Limb (tissue), 2 donors: ENCODE results near the gene SHC3.
"Not testable (repeated sequence)": the region's sequence is repeated elsewhere in the genome, so short reads cannot be mapped to it uniquely, and the experiment has no call there.

ENCODE experiments used
- DNase-seq, 2 donors: peaks; one replicate each; pipeline ENCODE4 v3.0.0-alpha.2; 2016; ENCODE audit errors: extremely low spot score in 2 of 2

Gene SHC3

GRCh38 chr9:89177944-89178829, at the start of gene SHC3:
Gene SHC3, minus strand, starts transcription at chr9:89178818. Its CDS starts 358 bp downstream, at chr9:89178460.
- peak in 1 of 2 donors; percentile 50 for DNase-seq

GRCh38 chr9:89225991-89226471, 47.4 kb upstream of the SHC3 start:
- peak; percentile 24 to 66 for DNase-seq

- DNase-seq = no peak
Measured at GRCh38 chr9:89225587-89225986, 47.0 kb upstream of the SHC3 start.

GRCh38 chr9:89225036-89225435, 46.4 kb upstream of the SHC3 start:
- DNase-seq = no peak

GRCh38 chr9:89224633-89225032, 46.0 kb upstream of the SHC3 start:
- DNase-seq = no peak

- no peak for DNase-seq
Measured at GRCh38 chr9:89223396-89223977, 44.9 kb upstream of the SHC3 start.

GRCh38 chr9:89219637-89220036, 41.0 kb upstream of the SHC3 start:
- DNase-seq = no peak

- peak in 1 of 2 donors; percentile 47 for DNase-seq
Measured at GRCh38 chr9:89218040-89218928, 39.7 kb upstream of the SHC3 start.

- no peak for DNase-seq
Measured at GRCh38 chr9:89215342-89215741, 36.7 kb upstream of the SHC3 start.

- DNase-seq = no peak
Measured at GRCh38 chr9:89213396-89213880, 34.8 kb upstream of the SHC3 start.

GRCh38 chr9:89212171-89212570, 33.6 kb upstream of the SHC3 start:
- DNase-seq = no peak

GRCh38 chr9:89209311-89209710, 30.7 kb upstream of the SHC3 start:
- DNase-seq = not testable (repeated sequence)

- DNase-seq = no peak
Measured at GRCh38 chr9:89207026-89207425, 28.4 kb upstream of the SHC3 start.

GRCh38 chr9:89204801-89205200, 26.2 kb upstream of the SHC3 start:
- no peak for DNase-seq

GRCh38 chr9:89195131-89195797, 16.6 kb upstream of the SHC3 start:
- DNase-seq = no peak

GRCh38 chr9:89194421-89195130, 16.0 kb upstream of the SHC3 start:
- no peak for DNase-seq

- DNase-seq = no peak
Measured at GRCh38 chr9:89191004-89191403, 12.4 kb upstream of the SHC3 start.

- DNase-seq = no peak
Measured at GRCh38 chr9:89189215-89189614, 10.6 kb upstream of the SHC3 start.

- no peak for DNase-seq
Measured at GRCh38 chr9:89187950-89188349, 9.3 kb upstream of the SHC3 start.

GRCh38 chr9:89187541-89187940, 8.9 kb upstream of the SHC3 start:
- DNase-seq = no peak
